Astrocyte of the hippocampus (primary cell): ENCODE data around the gene CNTN2.
A peak's percentile ranks its signal among the peaks of the same experiment; 100 is the strongest.

Source experiments
- DNase-seq: peaks from one replicate; pipeline ENCODE4 v3.0.0; 2011; ENCODE audit warnings: low read depth, low spot score

The CNTN2 gene

GRCh38 chr1:205042911-205043806 is at the start of gene CNTN2:
TSS of gene CNTN2 (plus strand) at chr1:205043212. CDS start at chr1:205053186, 9,974 bp downstream.
- peak; percentile 11 for DNase-seq

GRCh38 chr1:204994086-204994862 is 48.7 kb upstream of the CNTN2 start:
- DNase-seq, result no peak

GRCh38 chr1:204996981-204997380 is 46.0 kb upstream of the CNTN2 start:
- DNase-seq, result no peak

GRCh38 chr1:204997591-204998355 is 45.2 kb upstream of the CNTN2 start:
- DNase-seq, result no peak

- no peak for DNase-seq
Observed at GRCh38 chr1:205001162-205001561, 41.9 kb upstream of the CNTN2 start.

- DNase-seq, result no peak
Observed at GRCh38 chr1:205002705-205003104, 40.3 kb upstream of the CNTN2 start.

- DNase-seq, result no peak
Observed at GRCh38 chr1:205003358-205004131, 39.5 kb upstream of the CNTN2 start.

GRCh38 chr1:205004351-205004750 is 38.7 kb upstream of the CNTN2 start:
- DNase-seq, result no peak

GRCh38 chr1:205008896-205009295 is 34.1 kb upstream of the CNTN2 start:
- no peak for DNase-seq

- no peak for DNase-seq
Observed at GRCh38 chr1:205009670-205010069, 33.3 kb upstream of the CNTN2 start.

GRCh38 chr1:205012391-205013140 is 30.4 kb upstream of the CNTN2 start:
- DNase-seq, result no peak

- DNase-seq, result peak; percentile 81
Observed at GRCh38 chr1:205013683-205014367, 29.2 kb upstream of the CNTN2 start.

- DNase-seq, result no peak
Observed at GRCh38 chr1:205014783-205015182, 28.2 kb upstream of the CNTN2 start.

GRCh38 chr1:205015241-205015640 is 27.8 kb upstream of the CNTN2 start:
- DNase-seq, result no peak

- no peak for DNase-seq
Observed at GRCh38 chr1:205016075-205016474, 26.9 kb upstream of the CNTN2 start.

- DNase-seq, result no peak
Observed at GRCh38 chr1:205016584-205016983, 26.4 kb upstream of the CNTN2 start.

GRCh38 chr1:205017001-205017400 is 26.0 kb upstream of the CNTN2 start:
- no peak for DNase-seq

GRCh38 chr1:205017766-205018165 is 25.2 kb upstream of the CNTN2 start:
- no peak for DNase-seq

GRCh38 chr1:205018381-205018780 is 24.6 kb upstream of the CNTN2 start:
- no peak for DNase-seq

GRCh38 chr1:205020466-205020865 is 22.5 kb upstream of the CNTN2 start:
- no peak for DNase-seq
